Heart left ventricle (tissue), 13 donors: ENCODE measurements around the gene SLC39A3.

Experiments used
- CTCF ChIP-seq, 12 donors: fragments of 200-600 bp; sonication (generic) in 4 of 12; IDR thresholded peaks; one replicate each; pipeline versions ENCODE4 v1.5.0 to v1.8.0; 2018 to 2022; ENCODE audit warnings: antibody characterized with exemption in 12 of 12, mild to moderate bottlenecking in 5 of 12
- POLR2A ChIP-seq, 2 donors: fragments of 450-650 bp; IDR thresholded peaks; one replicate each; pipeline ENCODE4 v1.6.1; 2017; ENCODE audit warnings: antibody characterized with exemption in 2 of 2, mild to moderate bottlenecking in 2 of 2, moderate library complexity in 2 of 2
- donor health status: ischemic (EF 13 %, LVEDD 7.1; RV severe dilation, severe dysfunction).
- donor health status: DM: no; HTN: yes; CAD: no.
- donor health status: DM: no; HTN: no; CAD: no.
- donor health status: ischemic (EF 25% LVEDD 6.9; RV normal size, moderate dysfunction).
- donor health status: ischemic (EF 25% LVEDD 5.7; RV mildly dilated, moderate dysfunction).
- donor health status: ischemic (EF 35%, LVEDD 5.7; RV mildly dilated, moderate dysfunction).
- donor health status: nonischemic (EF 11% LVEDD 7.7; RV severe dilation, severe dysfunction).
- donor health status: DM: yes; HTN: yes; CAD: no.
- donor health status: PGD.
- donor health status: ischemic (EF 29% LVEDD 5.4; RV normal size, mild dysfunction).
- donor health status: nonischemic (EF 23%, LVEDD 6.1; RV moderate dilation, normal function).

DNA sequence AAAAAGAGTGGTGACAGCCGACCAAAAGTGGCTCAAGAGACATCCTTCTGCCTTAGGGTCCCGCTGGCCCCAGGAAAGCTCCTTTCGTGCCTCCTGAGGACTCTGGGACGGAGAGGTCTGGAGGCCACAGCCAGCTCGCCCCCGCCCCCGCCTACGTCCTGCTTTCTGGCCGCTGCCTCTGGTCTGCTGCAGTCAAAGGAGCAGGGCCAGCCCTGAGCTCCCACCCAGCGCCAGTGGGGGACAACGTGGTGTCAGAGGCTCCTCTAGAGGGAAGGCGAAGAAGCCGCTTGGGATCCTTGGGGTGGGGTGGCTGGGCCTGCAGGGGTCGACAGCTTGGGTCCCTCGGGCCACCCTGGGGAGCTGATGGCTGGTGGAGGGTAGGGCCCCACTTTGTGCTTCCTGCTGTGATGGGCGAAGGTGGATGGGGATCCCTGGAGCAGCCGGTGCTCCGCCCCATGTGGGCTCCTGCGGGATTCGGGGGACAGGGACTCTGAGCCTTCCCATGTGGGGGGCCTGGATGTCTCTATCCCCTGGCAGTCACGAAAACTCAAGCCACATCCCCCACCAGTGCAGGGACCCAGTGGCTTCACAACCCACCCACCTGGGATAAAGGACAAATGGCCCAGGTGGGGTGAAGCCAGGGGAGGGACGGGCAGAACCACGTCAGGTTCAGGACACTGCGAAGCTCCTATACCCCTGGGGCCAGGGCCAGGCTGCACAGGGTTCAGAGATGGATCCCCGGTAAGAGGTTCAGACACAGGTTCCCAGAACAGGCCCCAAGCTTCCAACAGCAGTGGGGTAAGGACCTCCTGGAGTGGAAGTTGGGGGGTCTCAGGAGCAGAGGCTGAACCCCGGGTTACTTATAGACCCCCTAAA, 9.6 kb downstream of the SLC39A3 start:
- no peak for TF ChIP-seq POLR2A (IDR thresholded peaks at IDR 0.05)
- no peak for TF ChIP-seq CTCF (IDR thresholded peaks at IDR 0.05)
